Transverse colon (tissue), 4 donors: Measurements from ENCODE around the gene PTPRD. TPM values are rescaled to one million over a fixed set of nuclear protein-coding genes. Genes with fewer than 3 reads are reported as not detected.

ENCODE experiments used
- DNase-seq: peaks from one replicate; pipeline ENCODE4 v3.0.0-alpha.2; 2019
- H3K27ac ChIP-seq, 4 donors: fragments of 200-600 bp; sonication (generic); 2 replicates each; pipeline ENCODE4 v1.5.1; 2016 to 2018; ENCODE audit warnings: inconsistent platforms in 4 of 4
- H3K27me3 ChIP-seq: fragments of 200-600 bp; sonication (generic); 2 replicates; pipeline ENCODE4 v1.5.1; 2017; ENCODE audit warnings: inconsistent platforms
- H3K36me3 ChIP-seq, 4 donors: fragments of 200-600 bp; sonication (generic); 2 replicates each; pipeline ENCODE4 v1.5.1; 2017 to 2019; ENCODE audit warnings: inconsistent platforms in 4 of 4
- H3K4me1 ChIP-seq, 4 donors: fragments of 200-600 bp; sonication (generic); 2 replicates each; pipeline ENCODE4 v1.5.1; 2017 to 2020; ENCODE audit warnings: inconsistent platforms in 4 of 4
- H3K4me3 ChIP-seq, 4 donors: fragments of 200-600 bp; sonication (generic); 1 replicate in 1 of 4; 2 replicates in 3 of 4; pipeline versions ENCODE4 v1.5.1 to v1.6.1; 2017 to 2019; ENCODE audit warnings: inconsistent platforms in 4 of 4
- H3K9me3 ChIP-seq, 2 donors: fragments of 200-600 bp; sonication (generic); 2 replicates each; pipeline ENCODE4 v1.5.1; 2017 to 2019; ENCODE audit warnings: inconsistent platforms in 2 of 2
- EP300 ChIP-seq: sonication (generic); formaldehyde crosslinking; IDR thresholded peaks from one replicate; pipeline ENCODE4 v1.6.1; 2017; ENCODE audit warnings: antibody characterized with exemption, low read depth
- POLR2A ChIP-seq: fragments of 450-650 bp; IDR thresholded peaks from one replicate; pipeline ENCODE4 v1.6.1; 2016; ENCODE audit warnings: antibody characterized with exemption, mild to moderate bottlenecking, moderate library complexity
- POLR2AphosphoS5 ChIP-seq, 3 donors: sonication (generic); formaldehyde crosslinking; IDR thresholded peaks; one replicate each; pipeline ENCODE4 v1.6.1; 2016; ENCODE audit warnings: antibody characterized with exemption in 3 of 3
- WGBS, 2 donors: methylation state at CpG; one replicate each; pipeline ENCODE4 v1.1.5; 2018; ENCODE audit warnings: low coverage in 1 of 2; 5-methylcytosine and 5-hydroxymethylcytosine counted together
- in situ Hi-C, 4 donors: fragments of 200-750 bp; cut with MboI; loops; one replicate each; pipeline versions ENCODE4 v1.15.0 to v1.15.1; 2017; ENCODE audit warnings: low sequenced_read_pairs in 3 of 4, low pct_ligation_motif_present in 1 of 4, low pct_unique_long_range_greater_than_20kb in 1 of 4
- intact Hi-C: fragments of 100-400 bp; cut with DNase I; formaldehyde crosslinking; loops from one replicate; pipeline ENCODE4 v1.15.1; 2023; ENCODE audit warnings: low total_unique reads
- total RNA-seq, 4 donors: library from RNA; depleted of rRNA; stranded (reverse); fragments of >200 nt; gene quantifications; one replicate each; pipeline ENCODE4 v1.1.0, GENCODE V29; 2016
- TF ChIP-seq, protein P1 (sequence below), 5 experiments: fragments of 200-600 bp in 3 of 5; fragments of 450-650 bp in 2 of 5; sonication (generic) in 3 of 5; IDR thresholded peaks; 1 replicate in 2 of 5; 2 replicates in 3 of 5; pipeline ENCODE4 v1.5.1; 2016 to 2017; ENCODE audit warnings: antibody characterized with exemption in 5 of 5, inconsistent platforms in 3 of 5, mild to moderate bottlenecking in 2 of 5, moderate library complexity in 1 of 5

The PTPRD gene
- total RNA-seq, 4 donors from 2014 or later, result 43.0 to 115 (median 79.1) TPM

DNA sequence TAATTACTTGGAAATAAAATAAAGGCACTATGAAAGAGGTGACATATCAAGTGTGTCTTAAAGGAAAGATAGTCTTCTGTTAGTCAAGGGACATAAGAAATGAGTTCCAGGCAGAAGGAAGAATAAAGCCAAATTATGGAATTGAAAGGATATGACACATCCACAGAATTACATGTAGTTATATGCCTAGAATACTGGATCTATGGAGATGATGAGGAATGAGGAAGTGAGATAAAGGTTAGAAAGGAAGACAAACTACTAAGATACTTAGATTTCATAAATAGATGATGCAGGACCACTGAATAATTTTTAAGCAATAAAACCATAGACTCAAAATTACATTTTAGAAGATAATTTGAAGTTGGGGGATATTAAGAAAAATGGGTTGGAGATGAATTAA lies 609.8 kb downstream of the PTPRD start:
- no peak for DNase-seq
- TF ChIP-seq EP300 (no peak), POLR2A (no peak), POLR2AphosphoS5 (IDR thresholded peaks at IDR 0.05) (no peak)
- TF ChIP-seq, protein P1, sequence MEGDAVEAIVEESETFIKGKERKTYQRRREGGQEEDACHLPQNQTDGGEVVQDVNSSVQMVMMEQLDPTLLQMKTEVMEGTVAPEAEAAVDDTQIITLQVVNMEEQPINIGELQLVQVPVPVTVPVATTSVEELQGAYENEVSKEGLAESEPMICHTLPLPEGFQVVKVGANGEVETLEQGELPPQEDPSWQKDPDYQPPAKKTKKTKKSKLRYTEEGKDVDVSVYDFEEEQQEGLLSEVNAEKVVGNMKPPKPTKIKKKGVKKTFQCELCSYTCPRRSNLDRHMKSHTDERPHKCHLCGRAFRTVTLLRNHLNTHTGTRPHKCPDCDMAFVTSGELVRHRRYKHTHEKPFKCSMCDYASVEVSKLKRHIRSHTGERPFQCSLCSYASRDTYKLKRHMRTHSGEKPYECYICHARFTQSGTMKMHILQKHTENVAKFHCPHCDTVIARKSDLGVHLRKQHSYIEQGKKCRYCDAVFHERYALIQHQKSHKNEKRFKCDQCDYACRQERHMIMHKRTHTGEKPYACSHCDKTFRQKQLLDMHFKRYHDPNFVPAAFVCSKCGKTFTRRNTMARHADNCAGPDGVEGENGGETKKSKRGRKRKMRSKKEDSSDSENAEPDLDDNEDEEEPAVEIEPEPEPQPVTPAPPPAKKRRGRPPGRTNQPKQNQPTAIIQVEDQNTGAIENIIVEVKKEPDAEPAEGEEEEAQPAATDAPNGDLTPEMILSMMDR (IDR thresholded peaks at IDR 0.05), result no peak
- H3K9me3 ChIP-seq, result peaks cover 0 to 4% of the 10 kb centered on the region in 2 donors
- H3K4me1 ChIP-seq, result no peaks in the 10 kb centered on the region
- no peak overlapping the region for H3K27ac ChIP-seq
- in situ Hi-C loops (loop anchor here in 2 of 4 donors (25.0 kb wide), 2 partner anchors 91 to 109 kb away; no protein-coding TSS in a partner anchor), intact Hi-C loops (no loop called here)
- H3K4me3 ChIP-seq, result no peak overlapping the region
- no peaks in the 10 kb centered on the region for H3K36me3 ChIP-seq
- H3K27me3 ChIP-seq, result no peaks in the 10 kb centered on the region

DNA sequence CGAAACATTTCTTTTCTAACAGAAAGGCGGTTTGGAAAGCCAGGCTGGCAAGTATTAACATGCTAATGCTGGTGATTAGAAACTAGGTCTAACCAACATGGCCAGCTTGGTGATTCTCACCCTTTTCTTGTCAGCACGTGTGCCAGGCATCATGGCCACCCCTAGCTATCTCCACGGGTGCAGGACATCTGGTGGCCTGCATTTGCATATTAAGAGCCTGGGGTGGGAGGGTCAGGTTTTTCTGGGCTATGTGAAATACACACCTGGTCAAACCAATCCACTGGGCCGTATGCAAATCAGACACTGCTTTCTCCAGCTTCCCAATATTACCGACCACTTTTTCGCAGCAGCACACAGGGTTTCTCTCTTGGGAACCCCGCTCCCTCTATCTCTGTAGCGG lies 612.1 kb downstream of the PTPRD start:
- WGBS, 2 donors, result 86 to 88% methylated on average over 9 of the region's 9 CpGs

DNA sequence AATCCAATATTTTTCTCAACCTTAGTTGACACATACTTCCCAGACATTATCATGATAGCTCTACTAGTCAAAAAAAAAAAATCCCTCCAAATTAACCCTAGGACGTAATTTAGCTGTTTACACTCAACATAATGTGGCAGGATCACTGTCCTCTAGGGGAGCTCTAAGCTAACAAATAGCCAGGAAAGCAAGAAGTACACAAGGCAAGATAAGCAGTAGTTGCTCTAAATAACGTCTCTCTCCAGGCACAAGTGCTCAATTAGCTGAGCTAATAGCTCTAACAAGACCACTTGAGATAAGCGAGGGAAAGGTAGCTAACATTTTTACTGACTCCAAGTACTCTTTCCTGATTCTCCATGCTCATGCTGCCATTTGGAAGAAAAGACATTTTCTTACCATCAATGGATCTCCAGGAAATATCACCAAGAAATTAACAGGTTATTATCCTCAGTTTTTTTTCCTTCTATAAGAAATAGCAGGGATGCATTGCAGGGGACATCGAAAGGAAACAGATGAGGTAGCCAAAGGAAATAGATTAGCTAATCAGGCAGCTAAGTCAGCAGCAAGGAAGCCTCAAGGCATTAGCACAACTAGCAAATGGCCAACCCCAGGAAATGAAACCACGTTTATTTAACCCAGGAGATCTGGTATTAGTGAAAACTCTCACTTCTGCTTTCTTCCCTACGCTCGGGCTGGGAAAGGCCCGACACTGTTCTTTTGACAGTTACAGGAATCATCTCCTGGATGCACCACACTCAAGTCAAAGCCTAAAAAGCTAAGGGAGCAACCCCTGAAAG lies 614.1 kb downstream of the PTPRD start:
- intact Hi-C loops (no loop called here), in situ Hi-C loops (no loop called here)
- no peaks in the 10 kb centered on the region for H3K27me3 ChIP-seq
- no peak overlapping the region for H3K27ac ChIP-seq
- H3K4me1 ChIP-seq, result no peaks in the 10 kb centered on the region
- H3K4me3 ChIP-seq, result no peak overlapping the region
- 36 to 61% methylated on average over 5 to 8 of the region's 8 CpGs for WGBS, 2 donors
- H3K36me3 ChIP-seq, result no peaks in the 10 kb centered on the region
- DNase-seq, result no peak
- peaks cover 0 to 4% of the 10 kb centered on the region in 2 donors for H3K9me3 ChIP-seq
- TF ChIP-seq, protein P1 (IDR thresholded peaks at IDR 0.05), result no peak
- no peak for TF ChIP-seq POLR2A
- TF ChIP-seq EP300, result no peak
- no peak for TF ChIP-seq POLR2AphosphoS5 (IDR thresholded peaks at IDR 0.05)

More for the DNA sequence above, 612.1 kb downstream of the PTPRD start:
- H3K4me3 ChIP-seq, result no peak overlapping the region
- H3K27me3 ChIP-seq, result no peaks in the 10 kb centered on the region
- TF ChIP-seq EP300 (no peak), POLR2A (no peak), POLR2AphosphoS5 (IDR thresholded peaks at IDR 0.05) (no peak)
- TF ChIP-seq, protein P1 (IDR thresholded peaks at IDR 0.05), result no peak
- no peaks in the 10 kb centered on the region for H3K4me1 ChIP-seq
- H3K36me3 ChIP-seq, result no peaks in the 10 kb centered on the region
- no peak overlapping the region for H3K27ac ChIP-seq
- DNase-seq, result no peak
- intact Hi-C loops (no loop called here), in situ Hi-C loops (loop anchor here in 2 of 4 donors (25.0 kb wide), 2 partner anchors 88 to 112 kb away; no protein-coding TSS in a partner anchor)
- H3K9me3 ChIP-seq, result peaks cover 0 to 4% of the 10 kb centered on the region in 2 donors

DNA sequence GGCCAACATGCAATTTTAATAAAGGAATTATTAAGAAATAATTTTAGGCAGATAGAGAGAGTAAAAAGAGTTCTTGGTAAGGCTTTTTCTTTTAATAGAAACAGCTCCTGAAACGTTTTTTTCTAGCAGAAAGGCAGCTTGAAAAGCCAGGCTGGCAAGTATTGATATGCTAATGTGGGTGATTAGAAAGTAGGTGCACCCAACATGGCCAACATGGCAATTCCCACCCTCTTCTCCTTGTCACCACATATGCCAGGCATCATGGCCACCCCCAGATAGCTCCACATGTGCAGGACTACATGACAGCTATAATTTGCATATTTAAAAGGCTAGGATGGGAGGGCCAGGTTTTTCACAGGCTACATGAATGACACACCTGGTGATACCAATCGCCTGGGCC lies 615.2 kb downstream of the PTPRD start:
- Histone ChIP-seq H3K27me3 (no peaks in the 10 kb centered on the region), H3K4me3 (no peak overlapping the region), H3K9me3 (no peaks in the 10 kb centered on the region), H3K36me3 (no peaks in the 10 kb centered on the region), H3K27ac (no peak overlapping the region), H3K4me1 (no peaks in the 10 kb centered on the region)
- 47 to 56% methylated on average over 2 of the region's 2 CpGs for WGBS, 2 donors
- no peak for DNase-seq
- in situ Hi-C loops (no loop called here), intact Hi-C loops (no loop called here)
- TF ChIP-seq POLR2A (no peak), EP300 (no peak), POLR2AphosphoS5 (IDR thresholded peaks at IDR 0.05) (no peak)
- TF ChIP-seq, protein P1 (IDR thresholded peaks at IDR 0.05), result no peak
